GM19468 (cell line): ENCODE data around the gene MRTFB.
A peak's percentile ranks its signal among the peaks of the same experiment; 100 is the strongest.
"Not testable (repeated sequence)": the region's sequence is repeated elsewhere in the genome, so short reads cannot be mapped to it uniquely, and the experiment has no call there.

Source experiments
- ATAC-seq: cut with Tn5 transposase; IDR thresholded peaks from one replicate; pipeline ENCODE4 v1.9.1; 2021; ENCODE audit warnings: mild to moderate bottlenecking, moderate library complexity, moderate number of reproducible peaks; ENCODE audit not compliant: unreplicated experiment; ENCODE audit errors: extremely low read depth

MRTFB gene, protein sequence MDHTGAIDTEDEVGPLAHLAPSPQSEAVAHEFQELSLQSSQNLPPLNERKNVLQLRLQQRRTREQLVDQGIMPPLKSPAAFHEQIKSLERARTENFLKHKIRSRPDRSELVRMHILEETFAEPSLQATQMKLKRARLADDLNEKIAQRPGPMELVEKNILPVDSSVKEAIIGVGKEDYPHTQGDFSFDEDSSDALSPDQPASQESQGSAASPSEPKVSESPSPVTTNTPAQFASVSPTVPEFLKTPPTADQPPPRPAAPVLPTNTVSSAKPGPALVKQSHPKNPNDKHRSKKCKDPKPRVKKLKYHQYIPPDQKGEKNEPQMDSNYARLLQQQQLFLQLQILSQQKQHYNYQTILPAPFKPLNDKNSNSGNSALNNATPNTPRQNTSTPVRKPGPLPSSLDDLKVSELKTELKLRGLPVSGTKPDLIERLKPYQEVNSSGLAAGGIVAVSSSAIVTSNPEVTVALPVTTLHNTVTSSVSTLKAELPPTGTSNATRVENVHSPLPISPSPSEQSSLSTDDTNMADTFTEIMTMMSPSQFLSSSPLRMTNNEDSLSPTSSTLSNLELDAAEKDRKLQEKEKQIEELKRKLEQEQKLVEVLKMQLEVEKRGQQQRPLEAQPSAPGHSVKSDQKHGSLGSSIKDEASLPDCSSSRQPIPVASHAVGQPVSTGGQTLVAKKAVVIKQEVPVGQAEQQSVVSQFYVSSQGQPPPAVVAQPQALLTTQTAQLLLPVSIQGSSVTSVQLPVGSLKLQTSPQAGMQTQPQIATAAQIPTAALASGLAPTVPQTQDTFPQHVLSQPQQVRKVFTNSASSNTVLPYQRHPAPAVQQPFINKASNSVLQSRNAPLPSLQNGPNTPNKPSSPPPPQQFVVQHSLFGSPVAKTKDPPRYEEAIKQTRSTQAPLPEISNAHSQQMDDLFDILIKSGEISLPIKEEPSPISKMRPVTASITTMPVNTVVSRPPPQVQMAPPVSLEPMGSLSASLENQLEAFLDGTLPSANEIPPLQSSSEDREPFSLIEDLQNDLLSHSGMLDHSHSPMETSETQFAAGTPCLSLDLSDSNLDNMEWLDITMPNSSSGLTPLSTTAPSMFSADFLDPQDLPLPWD

DNA sequence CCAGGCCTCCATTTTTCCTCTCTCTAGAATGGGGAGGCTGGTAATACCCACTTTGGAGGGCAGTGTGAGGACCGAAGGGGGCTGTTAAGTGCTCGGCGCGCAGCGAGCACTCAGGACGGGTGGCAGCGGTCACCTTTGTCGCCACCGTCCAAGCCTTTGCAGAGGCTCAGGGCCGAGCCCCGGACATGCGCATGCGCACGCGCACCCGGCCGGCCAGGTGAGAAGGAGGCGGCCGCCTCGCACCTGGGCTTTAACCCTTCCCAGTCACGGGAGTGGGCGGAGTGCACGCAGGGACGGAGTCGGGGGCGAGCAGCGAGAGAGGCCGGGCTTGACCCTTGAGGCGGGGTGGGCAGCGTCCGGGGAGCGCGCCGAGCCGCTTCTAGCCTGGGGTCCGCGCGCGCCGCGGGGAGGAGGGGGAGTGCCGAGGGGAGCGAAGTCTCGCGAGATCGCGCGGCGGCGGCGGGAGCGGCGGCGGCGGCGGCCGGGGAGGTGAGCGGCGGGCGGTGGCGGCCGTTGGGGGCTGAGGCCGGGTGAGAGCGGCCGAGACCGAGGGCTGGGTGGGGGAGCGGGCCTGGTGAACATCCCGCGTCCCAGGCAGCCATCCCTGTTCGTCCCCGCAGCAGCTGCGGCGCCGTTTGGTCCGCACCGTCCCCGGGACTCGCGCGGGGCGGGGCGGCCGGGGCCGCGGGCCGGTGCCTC is at the start of gene MRTFB:
Gene MRTFB (plus strand): TSS at position 443 of the 699 bp plus-strand sequence. CDS start 69,288 bp downstream, outside the sequence.
- peak; percentile 58 for ATAC-seq

DNA sequence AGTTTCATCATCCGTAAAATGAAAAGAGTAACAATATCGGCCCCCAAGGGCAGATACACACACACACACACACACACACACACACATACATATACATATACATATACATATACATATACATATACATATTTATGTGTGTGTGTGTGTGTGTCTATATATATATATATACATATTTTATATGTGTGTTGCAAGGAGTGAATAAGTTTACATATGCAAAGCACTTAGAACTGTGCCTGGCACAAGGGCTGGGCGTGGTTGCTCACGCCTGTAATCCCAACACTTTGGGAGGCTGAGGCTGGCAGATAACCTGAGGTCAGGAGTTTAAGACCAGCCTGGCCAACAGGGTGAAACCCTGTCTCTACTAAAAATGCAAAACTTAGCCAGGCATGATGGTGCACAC is 47.6 kb upstream of the MRTFB start:
- ATAC-seq: not testable (repeated sequence)

- no peak for ATAC-seq
Observed at GRCh38 chr16:14024283-14024682, 46.8 kb upstream of the MRTFB start.

DNA sequence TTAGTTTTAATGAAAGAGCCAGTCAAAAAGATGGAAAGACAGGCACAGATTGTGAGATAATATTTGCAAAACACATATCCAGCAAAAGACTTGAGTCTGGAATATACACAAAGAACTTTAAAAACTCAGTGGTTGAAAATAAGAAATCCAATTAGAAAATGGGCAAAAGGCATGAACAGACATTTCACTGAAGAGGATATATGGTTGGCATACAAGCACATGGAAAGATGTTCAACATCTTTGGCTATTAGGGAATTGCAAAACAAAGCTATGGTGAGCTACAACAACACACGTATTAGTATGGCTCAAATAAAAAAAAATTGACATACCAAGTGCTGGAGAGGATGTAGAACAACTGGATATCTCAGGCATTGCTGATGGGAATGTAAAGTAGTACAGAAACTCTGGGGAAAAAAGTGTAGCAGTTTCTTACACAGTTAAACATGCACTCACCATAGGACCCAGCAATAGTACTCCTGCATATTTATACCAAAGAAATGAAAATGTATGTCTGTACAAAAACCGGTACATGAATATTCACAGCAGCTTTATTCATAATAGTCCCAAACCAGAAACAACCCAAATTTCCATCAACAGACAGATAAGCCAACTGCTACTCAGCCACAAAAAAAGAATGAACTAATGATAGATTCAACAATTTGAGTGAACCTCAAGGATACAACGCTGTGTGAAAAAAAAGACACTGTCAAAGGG is 44.4 kb upstream of the MRTFB start:
- no peak for ATAC-seq

- no peak for ATAC-seq
Observed at GRCh38 chr16:14028202-14028601, 42.9 kb upstream of the MRTFB start.

GRCh38 chr16:14029658-14030057 is 41.5 kb upstream of the MRTFB start:
- no peak for ATAC-seq

DNA sequence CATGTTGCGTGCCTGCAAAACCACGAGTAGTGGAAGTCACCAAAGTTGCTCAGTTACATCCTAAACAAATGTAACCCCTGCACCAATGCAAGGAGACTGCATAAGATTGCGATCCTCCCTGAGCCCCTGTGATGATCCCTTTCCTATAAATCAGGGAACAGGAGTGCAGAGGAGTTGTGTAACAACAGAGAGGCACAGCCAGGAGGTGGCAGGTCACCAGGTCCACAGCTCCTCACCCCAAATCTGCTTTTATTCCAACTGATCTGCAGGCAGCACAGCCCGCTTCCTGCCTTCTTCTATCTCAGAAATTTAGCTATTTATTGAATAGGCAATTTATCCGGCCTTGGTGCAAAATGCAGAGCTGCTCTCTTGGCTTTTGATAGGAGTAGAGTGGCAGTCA is 36.0 kb upstream of the MRTFB start:
- no peak for ATAC-seq

DNA sequence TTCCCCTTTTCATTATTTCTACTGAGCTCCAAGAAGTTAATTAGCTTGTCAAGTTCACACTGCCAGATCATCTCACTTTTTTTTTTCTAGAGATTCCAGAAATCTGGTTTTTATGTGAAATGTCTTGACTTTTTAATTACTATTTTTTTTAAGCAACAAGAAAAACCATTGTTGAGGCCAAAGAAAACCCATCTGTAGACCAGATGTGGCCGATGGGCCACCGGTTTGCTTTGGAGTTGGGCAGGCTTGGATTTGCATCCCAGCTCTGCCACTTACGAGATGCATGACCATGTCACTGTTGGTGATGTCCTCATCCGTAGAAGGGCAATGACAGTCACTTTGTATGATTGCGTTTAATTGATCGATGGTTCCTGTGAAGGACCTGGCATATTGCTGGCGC is 34.2 kb upstream of the MRTFB start:
- ATAC-seq: no peak

DNA sequence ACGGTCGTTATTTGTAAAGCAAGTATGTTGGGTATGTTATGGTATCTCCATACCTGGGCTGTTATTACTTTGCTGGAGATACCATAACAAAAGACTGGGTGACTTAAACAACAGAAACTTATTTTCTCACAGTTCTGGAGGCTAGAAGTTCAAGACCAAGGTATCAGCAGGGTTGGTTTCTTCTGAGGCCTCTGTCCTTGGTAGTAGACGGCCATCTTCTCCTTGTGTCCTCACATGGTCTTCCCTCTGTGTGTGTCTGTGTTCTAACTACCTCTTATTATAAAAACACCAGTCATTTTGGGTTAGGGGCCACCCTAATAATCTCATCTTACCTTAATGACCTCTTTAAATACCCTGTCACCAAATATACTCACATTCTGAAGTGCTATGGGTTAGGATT is 33.2 kb upstream of the MRTFB start:
- no peak for ATAC-seq

DNA sequence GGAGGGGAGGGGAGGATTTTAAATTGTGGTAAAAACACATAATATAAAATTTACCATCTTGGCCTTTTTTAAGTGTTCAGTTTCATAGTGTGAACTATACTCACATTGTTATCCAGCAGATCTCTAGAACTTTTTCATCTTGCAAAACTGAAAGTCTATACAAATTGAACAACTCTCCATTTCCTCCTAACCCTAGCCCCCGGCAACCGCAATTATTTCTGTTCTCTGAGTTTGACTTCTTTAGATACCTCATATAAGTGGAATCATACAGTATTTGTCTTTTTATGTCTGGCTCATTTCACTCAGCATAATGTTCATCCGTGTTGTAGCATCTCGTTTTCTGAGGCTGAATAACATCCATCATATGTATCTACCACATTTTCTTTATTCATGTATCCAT is 30.0 kb upstream of the MRTFB start:
- ATAC-seq: no peak

DNA sequence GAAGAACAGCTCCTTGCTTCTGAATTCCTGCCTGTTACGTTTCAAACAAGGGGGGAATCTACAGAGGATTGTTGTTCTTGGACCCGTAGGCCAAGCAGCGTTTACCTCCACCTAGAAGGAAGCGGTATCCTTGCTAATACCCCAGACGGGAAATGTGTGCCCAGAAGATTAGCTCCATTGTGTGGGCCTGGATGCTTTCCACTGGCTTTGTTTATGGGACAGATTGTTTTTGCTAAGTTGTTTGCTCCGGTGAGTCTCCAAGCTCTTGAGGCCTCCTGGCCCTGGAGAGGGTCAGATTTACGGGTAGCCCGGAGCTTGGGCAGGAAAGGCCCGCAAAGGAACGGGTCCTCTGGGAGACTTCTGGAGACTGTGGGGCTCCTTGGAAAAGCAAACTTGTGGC is 28.4 kb upstream of the MRTFB start:
- no peak for ATAC-seq

DNA sequence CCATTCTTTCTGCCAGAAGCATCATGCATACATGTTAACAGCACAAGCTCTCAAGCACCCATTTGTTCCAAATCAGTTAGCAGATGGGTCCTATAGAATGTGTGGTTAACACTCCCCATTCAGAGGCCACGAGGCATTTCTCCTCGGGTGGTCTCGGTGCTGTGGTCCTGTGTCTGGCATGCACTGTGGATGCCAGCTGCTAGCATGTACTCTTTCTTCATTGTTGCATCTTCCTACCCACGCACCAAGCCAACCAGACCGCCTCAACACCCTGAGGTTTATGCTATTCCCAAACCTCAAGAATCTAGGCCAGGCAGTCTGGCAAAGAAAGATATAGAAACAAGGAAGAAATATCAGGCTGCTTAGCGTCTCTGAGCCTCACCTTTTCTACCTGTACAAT is 27.8 kb upstream of the MRTFB start:
- no peak for ATAC-seq

DNA sequence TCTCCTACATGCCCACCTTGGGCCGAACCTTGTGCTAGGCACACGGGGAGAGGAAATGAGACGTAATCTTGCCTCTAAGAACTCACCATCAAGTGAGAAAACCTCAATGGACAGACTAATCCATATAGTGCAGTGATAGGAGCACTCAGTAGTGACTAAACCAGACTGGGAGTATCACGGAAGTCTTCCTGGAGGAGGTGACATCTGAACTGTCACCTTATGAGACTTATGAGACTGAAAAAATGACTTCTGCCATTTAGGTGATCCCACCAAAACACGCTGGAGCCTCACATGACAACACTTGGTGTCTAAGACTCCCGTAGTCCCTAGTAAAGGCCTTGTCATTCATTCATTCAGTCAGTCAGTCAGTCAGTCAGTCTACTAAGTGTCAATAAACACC is 27.3 kb upstream of the MRTFB start:
- no peak for ATAC-seq

- ATAC-seq: not testable (repeated sequence)
Observed at GRCh38 chr16:14047121-14047859, 23.8 kb upstream of the MRTFB start.

- no peak for ATAC-seq
Observed at GRCh38 chr16:14050291-14051027, 20.7 kb upstream of the MRTFB start.

DNA sequence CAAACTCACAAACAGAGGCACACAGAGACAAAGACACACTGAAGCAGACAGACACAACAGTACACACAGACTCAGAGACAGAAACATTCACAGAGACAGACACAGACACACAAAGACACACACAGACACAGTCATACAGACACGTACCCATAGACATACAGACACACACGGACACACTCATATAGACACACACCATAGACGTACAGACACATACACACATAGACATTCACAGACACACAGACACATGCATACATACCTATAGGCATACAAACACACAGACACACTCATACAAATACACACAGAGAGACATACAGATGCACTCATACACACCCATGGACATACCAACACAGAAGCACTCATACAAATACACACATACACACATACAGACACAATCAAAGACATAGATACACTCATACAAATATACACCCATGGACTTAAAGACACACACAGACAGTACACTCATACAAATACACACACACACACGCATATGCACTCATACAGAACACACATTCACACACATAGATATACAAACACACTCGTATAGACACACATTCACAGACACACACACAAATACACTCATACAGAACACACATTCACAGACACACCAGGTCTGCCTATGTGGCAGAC is 19.9 kb upstream of the MRTFB start:
- ATAC-seq: no peak

- no peak for ATAC-seq
Observed at GRCh38 chr16:14056970-14057369, 14.1 kb upstream of the MRTFB start.

DNA sequence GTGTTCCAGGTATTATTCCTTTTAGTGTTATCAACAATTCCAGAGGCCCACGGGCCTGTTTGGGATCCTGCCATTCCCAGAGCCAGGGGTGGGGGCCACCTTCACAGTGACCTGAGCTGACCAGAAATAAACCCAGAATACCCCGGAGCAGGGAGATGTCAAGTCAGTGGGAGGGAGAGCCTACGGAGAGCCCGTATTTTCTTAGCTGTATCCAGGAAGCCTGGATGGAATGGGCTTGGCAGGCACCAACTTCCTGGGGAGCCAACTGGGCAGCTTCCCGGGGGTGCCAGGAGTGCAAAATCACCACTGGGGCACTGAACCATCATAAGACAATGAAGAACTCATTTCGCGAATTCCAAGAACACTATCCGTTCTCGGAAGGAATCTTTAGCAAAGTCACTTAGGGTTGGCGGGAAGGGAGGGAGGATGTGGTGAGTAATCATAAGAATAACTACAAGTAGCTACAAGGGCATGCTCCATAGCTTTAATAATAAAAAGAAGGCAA is 13.2 kb upstream of the MRTFB start:
- ATAC-seq: no peak
